Measurements from ENCODE around the gene PSMB8.
"Not testable (repeated sequence)": the region's sequence is repeated elsewhere in the genome, so short reads cannot be mapped to it uniquely, and the experiment has no call there.

PSMB8 gene

GRCh38 chr6:32843979-32844838 is at the start of gene PSMB8:
Gene PSMB8, minus strand, starts transcription at chr6:32844047. Its CDS starts 51 bp downstream, at chr6:32843996.
- DNase-seq (ENCODE audit: low read depth, low spot score): peak; percentile 91

GRCh38 chr6:32890831-32891230 is 47.0 kb upstream of the PSMB8 start:
- DNase-seq (ENCODE audit: low read depth, low spot score): no peak

- DNase-seq (ENCODE audit: low read depth, low spot score): no peak
These were observed 45.7 kb upstream of the PSMB8 start for GRCh38 chr6:32889533-32889932.

DNA sequence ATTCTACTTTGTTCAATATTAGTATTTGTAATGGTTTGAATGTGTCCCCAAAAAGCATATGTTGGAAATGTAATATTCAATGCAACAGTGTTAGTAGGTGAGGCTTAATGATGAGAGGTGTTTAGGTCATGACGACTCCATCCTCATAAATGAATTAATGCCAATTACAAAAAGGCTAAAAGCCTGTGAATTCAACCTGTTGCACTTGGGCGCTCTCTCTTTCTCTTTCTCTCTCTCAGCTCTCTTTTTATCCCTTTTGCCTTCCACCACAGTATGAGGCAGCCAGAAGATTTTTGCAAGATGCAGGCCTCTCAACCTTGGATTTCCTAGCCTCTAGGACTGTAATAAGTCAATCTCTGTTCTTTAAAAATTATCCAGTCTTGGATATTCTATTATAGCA is 44.7 kb upstream of the PSMB8 start:
- no peak for DNase-seq (ENCODE audit: low read depth, low spot score)

DNA sequence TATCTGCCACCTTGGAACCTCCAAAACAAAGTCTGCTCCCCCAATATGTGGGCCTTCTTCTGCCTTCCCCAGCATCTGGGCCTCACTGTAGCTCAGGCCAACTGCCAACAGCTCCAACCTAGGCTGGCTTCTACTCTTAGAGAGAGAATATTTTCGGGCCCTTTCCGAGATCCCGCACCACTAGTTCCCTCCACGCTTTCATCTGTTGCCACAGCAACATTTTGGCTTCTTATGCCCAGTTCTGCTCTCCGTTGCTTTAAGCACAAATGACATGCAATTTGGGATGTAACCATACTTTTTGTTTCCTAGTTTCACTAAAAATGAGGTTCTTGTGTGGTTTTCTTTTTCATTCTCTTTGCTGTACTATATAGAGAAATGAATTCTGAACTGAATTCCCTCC is 43.8 kb upstream of the PSMB8 start:
- no peak for DNase-seq (ENCODE audit: low read depth, low spot score)

GRCh38 chr6:32886681-32887383 is 43.0 kb upstream of the PSMB8 start:
- DNase-seq (ENCODE audit: low read depth, low spot score): no peak

GRCh38 chr6:32885698-32886286 is 41.9 kb upstream of the PSMB8 start:
- DNase-seq (ENCODE audit: low read depth, low spot score): no peak

DNA sequence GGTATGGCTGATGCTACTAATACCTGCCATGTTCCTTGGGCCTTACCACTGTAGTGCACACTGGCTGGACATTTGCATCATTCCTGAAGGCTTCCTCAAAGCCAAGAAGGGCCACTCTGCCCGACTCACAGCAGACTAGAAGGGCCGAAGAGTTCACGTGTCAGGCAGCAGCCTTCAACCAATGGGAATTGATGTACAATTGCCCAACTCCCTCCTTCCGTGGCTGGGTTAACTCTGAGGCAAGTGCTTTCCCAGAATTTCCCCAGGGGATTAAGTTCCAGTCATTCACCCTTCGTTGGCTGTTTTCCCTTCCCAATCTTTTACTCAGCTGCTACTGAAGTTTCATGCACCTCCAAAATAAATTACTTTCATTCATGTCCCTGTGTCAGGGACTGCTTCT is 39.9 kb upstream of the PSMB8 start:
- DNase-seq (ENCODE audit: low read depth, low spot score): peak; percentile 21

GRCh38 chr6:32882879-32883250 is 39.0 kb upstream of the PSMB8 start:
- no peak for DNase-seq (ENCODE audit: low read depth, low spot score)

- not testable (repeated sequence) for DNase-seq (ENCODE audit: low read depth, low spot score)
These were observed 37.1 kb upstream of the PSMB8 start for GRCh38 chr6:32880962-32881361.

DNA sequence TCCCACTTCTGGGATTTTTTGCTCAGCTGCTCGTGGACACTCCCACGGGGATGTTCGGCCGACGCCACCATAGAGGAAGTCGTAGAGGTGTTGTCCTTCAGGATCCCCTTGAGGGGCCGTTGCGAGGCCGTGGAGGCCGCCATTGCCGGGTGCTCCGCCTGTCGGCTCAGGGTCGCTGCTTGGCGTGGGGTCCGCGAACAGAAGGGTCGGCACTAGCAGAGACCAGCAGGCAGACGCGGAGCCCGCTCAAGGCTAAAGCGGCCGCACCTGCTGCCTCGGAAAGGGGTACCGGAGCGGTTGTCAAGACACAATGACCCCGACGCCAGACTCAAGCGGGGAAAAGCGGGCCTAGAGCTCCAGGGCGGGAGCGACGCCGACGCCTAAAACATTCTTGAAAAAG is 35.8 kb upstream of the PSMB8 start:
- DNase-seq (ENCODE audit: low read depth, low spot score): no peak

DNA sequence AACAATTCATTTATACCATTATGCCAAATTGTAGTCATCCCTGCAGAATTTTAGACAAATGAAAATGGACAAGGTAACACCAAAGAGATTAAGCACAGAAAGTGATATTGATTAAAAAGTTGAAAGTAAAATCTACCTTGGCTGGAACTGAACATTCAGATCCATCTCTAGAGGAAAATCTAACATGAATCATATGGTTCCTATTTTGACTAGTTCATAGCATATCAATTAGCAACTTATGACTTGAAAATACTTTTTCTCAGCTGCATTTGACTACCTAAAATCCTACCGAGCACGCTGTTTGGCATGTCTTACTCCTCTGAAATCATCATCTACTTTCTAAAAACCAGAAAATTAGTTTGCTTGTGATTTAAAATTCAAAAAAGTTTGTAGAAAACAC is 32.8 kb upstream of the PSMB8 start:
- no peak for DNase-seq (ENCODE audit: low read depth, low spot score)

DNA sequence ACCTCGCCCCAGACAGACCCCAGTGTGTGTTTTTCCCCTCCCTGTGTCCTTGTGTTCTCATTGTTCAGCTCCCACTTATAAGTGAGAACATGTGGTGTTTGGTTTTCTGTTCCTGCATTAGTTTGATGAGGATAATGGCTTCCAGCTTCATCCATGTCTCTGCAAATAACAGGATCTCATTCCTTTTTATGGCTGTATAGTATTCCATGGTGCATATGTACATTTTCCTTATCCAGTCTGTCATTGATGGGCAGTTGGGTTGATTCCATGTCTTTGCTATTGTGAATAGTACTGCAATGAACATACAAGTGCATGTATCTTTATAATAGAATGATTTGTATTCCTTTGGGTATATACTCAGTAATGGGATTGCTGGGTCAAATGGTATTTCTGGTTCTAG is 30.1 kb upstream of the PSMB8 start:
- DNase-seq (ENCODE audit: low read depth, low spot score): not testable (repeated sequence)

- DNase-seq (ENCODE audit: low read depth, low spot score): peak; percentile 76
These were observed 24.5 kb upstream of the PSMB8 start for GRCh38 chr6:32868257-32868788.

- no peak for DNase-seq (ENCODE audit: low read depth, low spot score)
These were observed 23.9 kb upstream of the PSMB8 start for GRCh38 chr6:32867554-32868256.

GRCh38 chr6:32867022-32867477 is 23.2 kb upstream of the PSMB8 start:
- no peak for DNase-seq (ENCODE audit: low read depth, low spot score)

- no peak for DNase-seq (ENCODE audit: low read depth, low spot score)
These were observed 22.0 kb upstream of the PSMB8 start for GRCh38 chr6:32865724-32866443.

GRCh38 chr6:32862725-32863124 is 18.9 kb upstream of the PSMB8 start:
- no peak for DNase-seq (ENCODE audit: low read depth, low spot score)

- no peak for DNase-seq (ENCODE audit: low read depth, low spot score)
These were observed 16.8 kb upstream of the PSMB8 start for GRCh38 chr6:32860674-32861073.

DNA sequence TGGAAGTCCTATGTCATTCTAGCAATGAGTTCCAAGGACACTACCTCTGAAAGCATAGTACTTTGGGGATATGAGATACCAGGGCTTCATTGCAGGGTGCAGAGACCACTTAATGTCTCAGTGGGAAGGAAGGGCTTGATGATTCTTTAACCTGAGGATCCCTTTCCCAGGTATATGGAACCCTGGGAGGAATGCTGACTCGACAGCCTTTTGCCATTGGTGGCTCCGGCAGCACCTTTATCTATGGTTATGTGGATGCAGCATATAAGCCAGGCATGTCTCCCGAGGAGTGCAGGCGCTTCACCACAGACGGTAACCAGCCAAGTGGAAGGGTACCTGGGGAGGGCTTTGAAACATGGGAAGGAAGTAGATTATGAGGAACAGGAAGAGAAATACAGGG is 14.3 kb upstream of the PSMB8 start:
- no peak for DNase-seq (ENCODE audit: low read depth, low spot score)
